OCI-LY3 (cell line): ENCODE measurements around the gene TRIM71.
"Not testable (repeated sequence)": the region's sequence is repeated elsewhere in the genome, so short reads cannot be mapped to it uniquely, and the experiment has no call there.

Experiments
- H2AFZ ChIP-seq: fragments of 200-600, 300-600 bp; shearing (Covaris generic); 2 replicates; pipeline ENCODE4 v1.6.0; 2014; ENCODE audit warnings: antibody characterized with exemption, low read depth, low read length
- H3K27ac ChIP-seq: fragments of 200-600, 300-600 bp; sonication (generic); 2 replicates; pipeline ENCODE4 v1.5.1; 2014; ENCODE audit warnings: mild to moderate bottlenecking, low read length, moderate library complexity, mixed read lengths
- H3K27me3 ChIP-seq: fragments of 200-600, 300-600 bp; sonication (generic); 2 replicates; pipeline ENCODE4 v1.6.1; 2014; ENCODE audit warnings: low read depth, low read length, mixed read lengths
- H3K36me3 ChIP-seq: fragments of 200-600, 300-600 bp; sonication (generic); replicated peaks from 2 replicates; pipeline ENCODE3; 2014; ENCODE audit warnings: low read depth, low read length, mixed read lengths
- H3K4me1 ChIP-seq: fragments of 300-600, 200-600 bp; sonication (generic); 2 replicates; pipeline ENCODE4 v1.6.1; 2014; ENCODE audit warnings: low read length, mixed read lengths
- H3K4me2 ChIP-seq: fragments of 200-600, 300-600 bp; sonication (generic); 2 replicates; pipeline ENCODE4 v1.6.1; 2014; ENCODE audit warnings: low read length, mixed read lengths
- H3K4me3 ChIP-seq: fragments of 300-600, 200-600 bp; sonication (generic); 2 replicates; pipeline ENCODE4 v1.5.1; 2014; ENCODE audit warnings: antibody characterized with exemption, mild to moderate bottlenecking, low read length, moderate library complexity
- H3K79me2 ChIP-seq: fragments of 300-600, 200-600 bp; shearing (Covaris generic); 2 replicates; pipeline ENCODE4 v1.6.1; 2014; ENCODE audit warnings: mild to moderate bottlenecking, low read length, mixed read lengths
- H3K9ac ChIP-seq: fragments of 300-600, 200-600 bp; shearing (Covaris generic); 2 replicates; pipeline ENCODE4 v1.6.0; 2014; ENCODE audit warnings: mild to moderate bottlenecking, low read length, moderate library complexity
- H3K9me3 ChIP-seq: fragments of 200-600, 300-600 bp; shearing (Covaris generic); 2 replicates; pipeline ENCODE4 v1.6.1; 2014; ENCODE audit warnings: low read length, mixed read lengths; ENCODE audit not compliant: insufficient read depth
- H4K20me1 ChIP-seq: fragments of 200-600, 300-600 bp; sonication (generic); 2 replicates; pipeline ENCODE4 v1.6.1; 2016; ENCODE audit warnings: low read length, mixed read lengths; ENCODE audit not compliant: insufficient read depth
- CTCF ChIP-seq: fragments of 200-600, 300-600 bp; sonication (generic); IDR thresholded peaks from 2 replicates; pipeline ENCODE4 v1.5.1; 2014; ENCODE audit warnings: antibody characterized with exemption, low read length, low read depth
- EZH2phosphoT487 ChIP-seq: fragments of 200-600 bp; shearing (Covaris generic); IDR thresholded peaks from 2 replicates; pipeline ENCODE4 v1.6.1; 2018; ENCODE audit warnings: antibody characterized with exemption, mixed run types, low read depth

TRIM71 gene

GRCh38 chr3:32897981-32898623 is 80.3 kb downstream of the TRIM71 start:
- TF ChIP-seq EZH2phosphoT487 (no peak), CTCF (no peak)
- Histone ChIP-seq H2AFZ (no peak overlapping the region), H3K36me3 (no peaks in the 10 kb centered on the region), H4K20me1 (no peaks in the 10 kb centered on the region), H3K9ac (no peak overlapping the region), H3K4me2 (no peak overlapping the region), H3K27ac (no peak overlapping the region), H3K9me3 (no peaks in the 10 kb centered on the region), H3K4me3 (no peak overlapping the region), H3K4me1 (peaks cover 3% of the 10 kb centered on the region; the same call in 1 of the 2 replicates), H3K79me2 (no peaks in the 10 kb centered on the region), H3K27me3 (peaks cover 43% of the 10 kb centered on the region)

GRCh38 chr3:32899265-32899664 is 81.5 kb downstream of the TRIM71 start:
- Histone ChIP-seq H3K27ac (no peak overlapping the region), H4K20me1 (no peaks in the 10 kb centered on the region), H3K4me3 (no peak overlapping the region), H3K79me2 (no peaks in the 10 kb centered on the region), H3K4me1 (peaks cover 3% of the 10 kb centered on the region; the same call in 1 of the 2 replicates), H3K9ac (no peak overlapping the region), H3K27me3 (peaks cover 32% of the 10 kb centered on the region), H3K36me3 (no peaks in the 10 kb centered on the region), H3K4me2 (no peak overlapping the region), H2AFZ (no peak overlapping the region), H3K9me3 (no peaks in the 10 kb centered on the region)
- TF ChIP-seq CTCF (no peak), EZH2phosphoT487 (no peak)

- Histone ChIP-seq H3K27me3 (peaks cover 11% of the 10 kb centered on the region; the same call in 1 of the 2 replicates), H3K36me3 (no peaks in the 10 kb centered on the region), H3K4me1 (peaks cover 3% of the 10 kb centered on the region; the same call in 1 of the 2 replicates), H3K4me3 (no peak overlapping the region), H3K4me2 (no peak overlapping the region), H3K79me2 (no peaks in the 10 kb centered on the region), H2AFZ (no peak overlapping the region), H3K9ac (no peak overlapping the region), H4K20me1 (no peaks in the 10 kb centered on the region), H3K27ac (no peak overlapping the region), H3K9me3 (no peaks in the 10 kb centered on the region)
- TF ChIP-seq CTCF (no peak), EZH2phosphoT487 (no peak)
These were observed 83.5 kb downstream of the TRIM71 start for GRCh38 chr3:32901005-32901932.

- peak overlapping the region; percentile 82 for H3K4me2 ChIP-seq
- H3K4me3 ChIP-seq, result peak overlapping the region; percentile 62
- not testable (repeated sequence) for H3K27ac ChIP-seq, H3K36me3 ChIP-seq, H3K9ac ChIP-seq, H2AFZ ChIP-seq, H3K4me1 ChIP-seq, H3K9me3 ChIP-seq, H4K20me1 ChIP-seq, H3K79me2 ChIP-seq, H3K27me3 ChIP-seq
- peak; percentile 46 for TF ChIP-seq CTCF
These were observed 85.1 kb downstream of the TRIM71 start for GRCh38 chr3:32902887-32903371.
